ENCODE results near the gene PIEZO1.

PIEZO1 gene, protein sequence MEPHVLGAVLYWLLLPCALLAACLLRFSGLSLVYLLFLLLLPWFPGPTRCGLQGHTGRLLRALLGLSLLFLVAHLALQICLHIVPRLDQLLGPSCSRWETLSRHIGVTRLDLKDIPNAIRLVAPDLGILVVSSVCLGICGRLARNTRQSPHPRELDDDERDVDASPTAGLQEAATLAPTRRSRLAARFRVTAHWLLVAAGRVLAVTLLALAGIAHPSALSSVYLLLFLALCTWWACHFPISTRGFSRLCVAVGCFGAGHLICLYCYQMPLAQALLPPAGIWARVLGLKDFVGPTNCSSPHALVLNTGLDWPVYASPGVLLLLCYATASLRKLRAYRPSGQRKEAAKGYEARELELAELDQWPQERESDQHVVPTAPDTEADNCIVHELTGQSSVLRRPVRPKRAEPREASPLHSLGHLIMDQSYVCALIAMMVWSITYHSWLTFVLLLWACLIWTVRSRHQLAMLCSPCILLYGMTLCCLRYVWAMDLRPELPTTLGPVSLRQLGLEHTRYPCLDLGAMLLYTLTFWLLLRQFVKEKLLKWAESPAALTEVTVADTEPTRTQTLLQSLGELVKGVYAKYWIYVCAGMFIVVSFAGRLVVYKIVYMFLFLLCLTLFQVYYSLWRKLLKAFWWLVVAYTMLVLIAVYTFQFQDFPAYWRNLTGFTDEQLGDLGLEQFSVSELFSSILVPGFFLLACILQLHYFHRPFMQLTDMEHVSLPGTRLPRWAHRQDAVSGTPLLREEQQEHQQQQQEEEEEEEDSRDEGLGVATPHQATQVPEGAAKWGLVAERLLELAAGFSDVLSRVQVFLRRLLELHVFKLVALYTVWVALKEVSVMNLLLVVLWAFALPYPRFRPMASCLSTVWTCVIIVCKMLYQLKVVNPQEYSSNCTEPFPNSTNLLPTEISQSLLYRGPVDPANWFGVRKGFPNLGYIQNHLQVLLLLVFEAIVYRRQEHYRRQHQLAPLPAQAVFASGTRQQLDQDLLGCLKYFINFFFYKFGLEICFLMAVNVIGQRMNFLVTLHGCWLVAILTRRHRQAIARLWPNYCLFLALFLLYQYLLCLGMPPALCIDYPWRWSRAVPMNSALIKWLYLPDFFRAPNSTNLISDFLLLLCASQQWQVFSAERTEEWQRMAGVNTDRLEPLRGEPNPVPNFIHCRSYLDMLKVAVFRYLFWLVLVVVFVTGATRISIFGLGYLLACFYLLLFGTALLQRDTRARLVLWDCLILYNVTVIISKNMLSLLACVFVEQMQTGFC (N-terminal part only)

DNA sequence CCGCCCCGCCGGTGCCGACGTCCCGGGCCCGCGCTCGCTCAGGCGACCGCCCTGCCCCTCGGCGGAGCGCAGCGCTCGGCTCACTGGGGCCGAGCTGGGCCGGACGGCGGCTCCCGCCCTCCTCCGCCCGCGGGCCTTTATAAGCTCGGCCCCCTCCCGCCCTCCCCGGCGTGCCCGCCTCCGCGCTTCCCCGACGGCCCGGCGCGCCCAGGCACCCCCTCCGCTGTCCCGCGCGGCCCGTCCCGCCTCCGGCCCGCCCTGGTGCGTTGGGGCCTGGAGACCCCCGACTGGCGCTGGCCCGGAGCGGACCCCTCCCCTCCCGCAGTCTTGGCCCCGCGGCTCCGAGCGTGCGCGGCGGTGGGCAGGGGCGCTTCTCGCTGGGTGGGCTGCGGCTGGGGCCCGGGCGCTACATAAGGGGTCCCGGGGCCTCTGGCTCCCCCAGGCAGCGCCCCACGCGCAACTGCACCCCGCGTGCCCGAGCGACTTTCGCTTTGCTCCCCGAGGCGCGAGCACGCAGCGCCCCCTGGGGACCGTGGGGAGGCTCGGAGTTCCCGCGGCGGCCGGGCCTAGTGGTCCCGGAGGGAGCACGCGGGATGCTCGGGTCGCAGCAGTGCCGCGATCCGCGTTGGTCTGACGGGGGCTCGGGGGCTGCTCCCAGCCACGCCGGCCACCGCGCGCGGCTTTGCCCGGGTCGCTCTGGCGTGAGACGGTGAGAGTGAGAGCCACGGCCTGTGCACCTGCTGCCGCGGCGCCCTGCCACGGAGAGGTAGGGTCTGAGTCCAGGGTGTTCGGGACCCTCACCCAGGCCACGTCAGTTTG is at the start of gene PIEZO1:
Gene PIEZO1, minus strand, starts transcription at position 115 of the 819 bp plus-strand sequence. CDS start 256 bp downstream, outside the sequence.
- TF ChIP-seq, protein P1, sequence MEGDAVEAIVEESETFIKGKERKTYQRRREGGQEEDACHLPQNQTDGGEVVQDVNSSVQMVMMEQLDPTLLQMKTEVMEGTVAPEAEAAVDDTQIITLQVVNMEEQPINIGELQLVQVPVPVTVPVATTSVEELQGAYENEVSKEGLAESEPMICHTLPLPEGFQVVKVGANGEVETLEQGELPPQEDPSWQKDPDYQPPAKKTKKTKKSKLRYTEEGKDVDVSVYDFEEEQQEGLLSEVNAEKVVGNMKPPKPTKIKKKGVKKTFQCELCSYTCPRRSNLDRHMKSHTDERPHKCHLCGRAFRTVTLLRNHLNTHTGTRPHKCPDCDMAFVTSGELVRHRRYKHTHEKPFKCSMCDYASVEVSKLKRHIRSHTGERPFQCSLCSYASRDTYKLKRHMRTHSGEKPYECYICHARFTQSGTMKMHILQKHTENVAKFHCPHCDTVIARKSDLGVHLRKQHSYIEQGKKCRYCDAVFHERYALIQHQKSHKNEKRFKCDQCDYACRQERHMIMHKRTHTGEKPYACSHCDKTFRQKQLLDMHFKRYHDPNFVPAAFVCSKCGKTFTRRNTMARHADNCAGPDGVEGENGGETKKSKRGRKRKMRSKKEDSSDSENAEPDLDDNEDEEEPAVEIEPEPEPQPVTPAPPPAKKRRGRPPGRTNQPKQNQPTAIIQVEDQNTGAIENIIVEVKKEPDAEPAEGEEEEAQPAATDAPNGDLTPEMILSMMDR (IDR thresholded peaks at IDR 0.05; ENCODE audit: borderline replicate concordance, control extremely low read depth, extremely low read depth, insufficient read depth, missing control alignments): peak; percentile 91
- in situ Hi-C loops (cut with MboI; ENCODE audit: low sequenced_read_pairs, unreplicated experiment): no loop called here
- DNase-seq (ENCODE audit: low spot score): peak; percentile 89

DNA sequence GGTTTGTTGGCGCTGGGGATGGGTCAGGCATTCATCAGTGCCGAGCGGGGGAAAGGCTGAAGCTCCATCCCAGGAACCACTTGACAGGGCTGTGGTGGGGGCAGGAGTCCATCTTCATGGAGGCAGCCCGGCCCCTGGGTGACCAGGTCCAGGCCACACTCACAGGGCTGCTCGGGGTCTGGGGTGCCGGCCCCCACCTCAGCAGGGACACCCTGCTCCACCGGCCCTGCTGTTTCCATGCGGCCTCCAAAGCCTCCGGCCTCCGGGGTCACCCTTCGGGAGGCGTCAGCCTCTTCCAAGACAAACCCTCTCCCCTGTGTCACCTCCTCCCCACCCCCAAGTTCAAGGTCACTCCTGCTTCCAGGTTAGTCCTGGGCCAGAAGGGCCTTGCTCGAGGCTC is 49.6 kb upstream of the PIEZO1 start:
- in situ Hi-C loops (cut with MboI; ENCODE audit: low sequenced_read_pairs, unreplicated experiment): no loop called here
- DNase-seq (ENCODE audit: low spot score): no peak
- TF ChIP-seq, protein P1 (IDR thresholded peaks at IDR 0.05; ENCODE audit: borderline replicate concordance, control extremely low read depth, extremely low read depth, insufficient read depth, missing control alignments): no peak

DNA sequence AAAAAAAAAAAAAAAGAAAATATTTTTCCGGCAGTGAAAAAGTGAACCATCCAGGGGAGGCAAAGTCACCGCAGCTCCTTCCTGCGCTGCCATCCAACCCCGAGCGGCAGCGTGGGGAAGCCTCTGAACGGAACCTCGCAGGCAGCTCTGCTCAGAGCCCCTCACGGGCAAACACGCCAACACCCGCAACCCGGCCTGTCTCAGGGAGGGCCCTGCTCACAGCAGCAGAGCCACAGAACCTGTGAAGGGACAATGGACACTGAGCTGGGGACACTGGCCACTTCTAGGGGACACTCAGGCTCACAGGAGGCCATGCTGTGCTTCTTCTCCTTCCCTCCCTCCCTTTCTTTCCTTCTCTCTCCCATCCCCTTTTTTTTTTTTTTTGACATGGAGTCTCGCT is 48.1 kb upstream of the PIEZO1 start:
- no peak for DNase-seq (ENCODE audit: low spot score)
- TF ChIP-seq, protein P1 (IDR thresholded peaks at IDR 0.05; ENCODE audit: borderline replicate concordance, control extremely low read depth, extremely low read depth, insufficient read depth, missing control alignments): no peak
- in situ Hi-C loops (cut with MboI; ENCODE audit: low sequenced_read_pairs, unreplicated experiment): no loop called here

DNA sequence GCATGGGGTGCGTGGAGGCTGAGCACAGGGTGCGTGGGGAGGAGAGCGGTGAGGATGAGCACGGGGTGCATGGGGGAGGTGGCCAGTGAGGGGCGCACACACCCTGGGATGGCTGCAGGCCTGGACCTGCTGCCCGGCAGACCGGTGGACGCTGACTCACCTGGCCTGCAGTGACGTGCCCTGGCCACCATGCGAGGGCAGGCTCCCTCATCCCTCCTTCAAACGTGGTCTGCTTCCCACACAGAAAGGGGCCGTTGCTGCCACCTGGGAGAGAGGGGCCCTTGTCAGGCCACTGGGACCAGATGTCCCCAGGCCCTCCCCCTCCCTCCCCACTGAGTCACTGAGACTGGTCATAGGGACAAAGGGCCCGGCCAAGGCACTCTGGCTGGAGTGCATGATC is 46.8 kb upstream of the PIEZO1 start:
- DNase-seq (ENCODE audit: low spot score): no peak
- in situ Hi-C loops (cut with MboI; ENCODE audit: low sequenced_read_pairs, unreplicated experiment): no loop called here
- TF ChIP-seq, protein P1 (IDR thresholded peaks at IDR 0.05; ENCODE audit: borderline replicate concordance, control extremely low read depth, extremely low read depth, insufficient read depth, missing control alignments): no peak

DNA sequence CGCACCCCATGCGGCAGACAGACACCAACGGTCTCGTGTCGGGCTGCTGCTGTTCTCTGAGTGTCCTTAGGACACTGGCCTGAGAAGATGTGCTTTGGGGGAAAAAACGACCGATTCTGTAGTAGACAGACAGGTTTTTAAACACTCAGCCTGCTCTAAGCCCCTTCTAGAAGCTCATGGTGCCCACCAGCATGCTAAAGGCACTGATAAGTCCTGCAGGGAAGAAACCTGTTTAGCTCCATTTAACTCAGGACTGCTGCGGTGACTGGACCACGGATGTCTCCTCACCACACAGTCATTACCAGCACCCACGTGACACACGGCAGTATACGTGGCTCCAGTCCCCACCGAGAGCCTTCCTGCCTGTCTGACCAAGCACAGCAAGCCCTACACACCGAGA is 45.8 kb upstream of the PIEZO1 start:
- in situ Hi-C loops (cut with MboI; ENCODE audit: low sequenced_read_pairs, unreplicated experiment): no loop called here
- DNase-seq (ENCODE audit: low spot score): no peak
- TF ChIP-seq, protein P1 (IDR thresholded peaks at IDR 0.05; ENCODE audit: borderline replicate concordance, control extremely low read depth, extremely low read depth, insufficient read depth, missing control alignments): no peak

Measured in GM13976 (cell line).